Heart left ventricle (tissue), 13 donors: ENCODE data around the gene SYCN.

Source experiments
- CTCF ChIP-seq, 12 donors: fragments of 200-600 bp; sonication (generic) in 4 of 12; IDR thresholded peaks; one replicate each; pipeline versions ENCODE4 v1.5.0 to v1.8.0; 2018 to 2022; ENCODE audit warnings: antibody characterized with exemption in 12 of 12, mild to moderate bottlenecking in 5 of 12
- POLR2A ChIP-seq, 2 donors: fragments of 450-650 bp; IDR thresholded peaks; one replicate each; pipeline ENCODE4 v1.6.1; 2017; ENCODE audit warnings: antibody characterized with exemption in 2 of 2, mild to moderate bottlenecking in 2 of 2, moderate library complexity in 2 of 2
- donor health status: ischemic (EF 13 %, LVEDD 7.1; RV severe dilation, severe dysfunction).
- donor health status: DM: no; HTN: yes; CAD: no.
- donor health status: DM: no; HTN: no; CAD: no.
- donor health status: ischemic (EF 25% LVEDD 6.9; RV normal size, moderate dysfunction).
- donor health status: ischemic (EF 25% LVEDD 5.7; RV mildly dilated, moderate dysfunction).
- donor health status: ischemic (EF 35%, LVEDD 5.7; RV mildly dilated, moderate dysfunction).
- donor health status: nonischemic (EF 11% LVEDD 7.7; RV severe dilation, severe dysfunction).
- donor health status: DM: yes; HTN: yes; CAD: no.
- donor health status: PGD.
- donor health status: ischemic (EF 29% LVEDD 5.4; RV normal size, mild dysfunction).
- donor health status: nonischemic (EF 23%, LVEDD 6.1; RV moderate dilation, normal function).

GRCh38 chr19:39177736-39178135 is 26.3 kb downstream of the SYCN start:
- TF ChIP-seq CTCF (IDR thresholded peaks at IDR 0.05) (no peak), POLR2A (IDR thresholded peaks at IDR 0.05) (no peak)
